ENCODE data around the gene GPX5.

DNA sequence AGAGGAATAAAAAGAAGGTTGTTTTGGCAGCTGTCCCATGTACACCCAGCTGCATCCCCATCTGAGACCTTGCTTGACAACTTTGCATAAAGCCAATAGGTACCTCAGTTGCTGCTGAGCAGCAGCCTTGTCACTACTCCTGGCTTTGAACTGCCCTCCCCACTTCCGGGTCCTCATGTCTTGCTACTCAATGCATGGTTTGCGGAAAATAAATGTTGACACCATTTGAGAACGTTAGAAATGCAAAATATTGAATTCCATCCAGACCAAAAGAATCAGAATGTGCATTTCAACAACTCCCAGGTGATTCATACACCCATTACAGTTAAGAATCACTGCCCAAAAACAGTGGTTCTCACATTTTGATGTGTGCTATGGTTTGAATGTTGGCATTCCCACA lies 32.9 kb downstream of the GPX5 start:
- TF ChIP-seq POLR2A (IDR thresholded peaks at IDR 0.05; ENCODE audit: low read depth, low read length) (no peak), CEBPB (IDR thresholded peaks at IDR 0.05; ENCODE audit: borderline replicate concordance in 1 of 2, low read depth in 2 of 2, low read length in 2 of 2) (no peak), FOXM1 (IDR thresholded peaks at IDR 0.05; ENCODE audit: low read depth, low read length) (no peak), CBX5 (IDR thresholded peaks at IDR 0.05; ENCODE audit: low read depth) (no peak), BCL3 (IDR thresholded peaks at IDR 0.05; ENCODE audit: borderline replicate concordance, insufficient read depth, low read depth, low read length, poor library complexity, severe bottlenecking) (no peak), POLR2AphosphoS5 (IDR thresholded peaks at IDR 0.05; ENCODE audit: low read length) (no peak)
- TF ChIP-seq, protein P1, sequence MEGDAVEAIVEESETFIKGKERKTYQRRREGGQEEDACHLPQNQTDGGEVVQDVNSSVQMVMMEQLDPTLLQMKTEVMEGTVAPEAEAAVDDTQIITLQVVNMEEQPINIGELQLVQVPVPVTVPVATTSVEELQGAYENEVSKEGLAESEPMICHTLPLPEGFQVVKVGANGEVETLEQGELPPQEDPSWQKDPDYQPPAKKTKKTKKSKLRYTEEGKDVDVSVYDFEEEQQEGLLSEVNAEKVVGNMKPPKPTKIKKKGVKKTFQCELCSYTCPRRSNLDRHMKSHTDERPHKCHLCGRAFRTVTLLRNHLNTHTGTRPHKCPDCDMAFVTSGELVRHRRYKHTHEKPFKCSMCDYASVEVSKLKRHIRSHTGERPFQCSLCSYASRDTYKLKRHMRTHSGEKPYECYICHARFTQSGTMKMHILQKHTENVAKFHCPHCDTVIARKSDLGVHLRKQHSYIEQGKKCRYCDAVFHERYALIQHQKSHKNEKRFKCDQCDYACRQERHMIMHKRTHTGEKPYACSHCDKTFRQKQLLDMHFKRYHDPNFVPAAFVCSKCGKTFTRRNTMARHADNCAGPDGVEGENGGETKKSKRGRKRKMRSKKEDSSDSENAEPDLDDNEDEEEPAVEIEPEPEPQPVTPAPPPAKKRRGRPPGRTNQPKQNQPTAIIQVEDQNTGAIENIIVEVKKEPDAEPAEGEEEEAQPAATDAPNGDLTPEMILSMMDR (IDR thresholded peaks at IDR 0.05 in 2 of 3, conservative IDR thresholded peaks at IDR 0.05 in 1 of 3; ENCODE audit: control insufficient read depth in 2 of 3, extremely low read depth in 1 of 3, insufficient read depth in 1 of 3, low read depth in 3 of 3, low read length in 3 of 3), result no peak
